ENCODE data around the gene MMP15.

Gene MMP15

DNA sequence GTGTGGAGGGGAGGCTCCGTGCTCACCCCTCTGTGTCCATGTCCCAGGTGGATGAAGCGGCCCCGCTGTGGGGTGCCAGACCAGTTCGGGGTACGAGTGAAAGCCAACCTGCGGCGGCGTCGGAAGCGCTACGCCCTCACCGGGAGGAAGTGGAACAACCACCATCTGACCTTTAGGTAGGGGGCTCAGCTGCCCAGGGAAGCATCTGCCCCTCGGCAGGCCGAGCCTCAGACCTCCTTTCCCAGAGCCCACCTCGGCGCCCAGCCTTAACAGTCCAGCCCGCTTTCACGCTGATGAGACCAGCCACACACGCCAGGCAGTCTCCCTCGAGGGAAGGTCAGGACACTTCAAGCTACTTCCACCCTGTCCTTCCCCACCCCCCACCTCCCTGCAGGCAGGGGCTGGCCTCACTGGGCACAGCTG, 12.7 kb downstream of the MMP15 start:
- TF ChIP-seq, protein P1, sequence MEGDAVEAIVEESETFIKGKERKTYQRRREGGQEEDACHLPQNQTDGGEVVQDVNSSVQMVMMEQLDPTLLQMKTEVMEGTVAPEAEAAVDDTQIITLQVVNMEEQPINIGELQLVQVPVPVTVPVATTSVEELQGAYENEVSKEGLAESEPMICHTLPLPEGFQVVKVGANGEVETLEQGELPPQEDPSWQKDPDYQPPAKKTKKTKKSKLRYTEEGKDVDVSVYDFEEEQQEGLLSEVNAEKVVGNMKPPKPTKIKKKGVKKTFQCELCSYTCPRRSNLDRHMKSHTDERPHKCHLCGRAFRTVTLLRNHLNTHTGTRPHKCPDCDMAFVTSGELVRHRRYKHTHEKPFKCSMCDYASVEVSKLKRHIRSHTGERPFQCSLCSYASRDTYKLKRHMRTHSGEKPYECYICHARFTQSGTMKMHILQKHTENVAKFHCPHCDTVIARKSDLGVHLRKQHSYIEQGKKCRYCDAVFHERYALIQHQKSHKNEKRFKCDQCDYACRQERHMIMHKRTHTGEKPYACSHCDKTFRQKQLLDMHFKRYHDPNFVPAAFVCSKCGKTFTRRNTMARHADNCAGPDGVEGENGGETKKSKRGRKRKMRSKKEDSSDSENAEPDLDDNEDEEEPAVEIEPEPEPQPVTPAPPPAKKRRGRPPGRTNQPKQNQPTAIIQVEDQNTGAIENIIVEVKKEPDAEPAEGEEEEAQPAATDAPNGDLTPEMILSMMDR (IDR thresholded peaks at IDR 0.05; ENCODE audit: insufficient read depth, missing control alignments): no peak
- FAIRE-seq (no peak), DNase-seq (ENCODE audit: insufficient read length, low spot score) (no peak)

DNA sequence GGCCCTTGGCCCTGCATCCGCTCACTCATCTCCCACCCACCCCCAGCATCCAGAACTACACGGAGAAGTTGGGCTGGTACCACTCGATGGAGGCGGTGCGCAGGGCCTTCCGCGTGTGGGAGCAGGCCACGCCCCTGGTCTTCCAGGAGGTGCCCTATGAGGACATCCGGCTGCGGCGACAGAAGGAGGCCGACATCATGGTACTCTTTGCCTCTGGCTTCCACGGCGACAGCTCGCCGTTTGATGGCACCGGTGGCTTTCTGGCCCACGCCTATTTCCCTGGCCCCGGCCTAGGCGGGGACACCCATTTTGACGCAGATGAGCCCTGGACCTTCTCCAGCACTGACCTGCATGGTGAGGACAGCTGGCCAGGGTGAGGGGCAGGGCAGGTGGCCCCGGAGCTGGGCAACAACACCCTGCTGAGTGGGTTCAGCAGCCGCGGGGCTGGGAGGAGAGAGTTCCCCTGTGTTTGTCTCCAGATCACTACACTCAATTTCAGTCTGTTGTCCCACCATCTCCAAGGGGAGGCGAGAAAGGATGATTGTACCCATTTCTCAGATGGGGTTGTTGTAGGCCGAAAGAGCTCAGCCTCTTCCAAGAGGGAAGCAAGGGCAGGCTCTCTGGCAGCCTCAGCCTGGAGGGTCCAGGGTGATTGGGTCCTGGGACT, 14.4 kb downstream of the MMP15 start:
- no peak for FAIRE-seq
- TF ChIP-seq, protein P1 (IDR thresholded peaks at IDR 0.05; ENCODE audit: insufficient read depth, missing control alignments): no peak
- DNase-seq (ENCODE audit: insufficient read length, low spot score): no peak

DNA sequence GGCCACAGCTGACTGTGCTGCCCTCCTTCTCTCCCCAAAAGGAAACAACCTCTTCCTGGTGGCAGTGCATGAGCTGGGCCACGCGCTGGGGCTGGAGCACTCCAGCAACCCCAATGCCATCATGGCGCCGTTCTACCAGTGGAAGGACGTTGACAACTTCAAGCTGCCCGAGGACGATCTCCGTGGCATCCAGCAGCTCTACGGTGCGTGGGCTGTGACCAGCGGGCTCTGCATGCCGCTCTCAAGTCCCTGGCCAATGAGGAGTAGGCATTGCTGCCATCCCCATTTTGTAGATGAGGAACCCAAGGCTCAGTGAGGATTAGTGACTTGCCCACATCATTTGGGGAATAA, 14.9 kb downstream of the MMP15 start:
- TF ChIP-seq, protein P1 (IDR thresholded peaks at IDR 0.05; ENCODE audit: insufficient read depth, missing control alignments): no peak
- FAIRE-seq (no peak), DNase-seq (ENCODE audit: insufficient read length, low spot score) (no peak)

DNA sequence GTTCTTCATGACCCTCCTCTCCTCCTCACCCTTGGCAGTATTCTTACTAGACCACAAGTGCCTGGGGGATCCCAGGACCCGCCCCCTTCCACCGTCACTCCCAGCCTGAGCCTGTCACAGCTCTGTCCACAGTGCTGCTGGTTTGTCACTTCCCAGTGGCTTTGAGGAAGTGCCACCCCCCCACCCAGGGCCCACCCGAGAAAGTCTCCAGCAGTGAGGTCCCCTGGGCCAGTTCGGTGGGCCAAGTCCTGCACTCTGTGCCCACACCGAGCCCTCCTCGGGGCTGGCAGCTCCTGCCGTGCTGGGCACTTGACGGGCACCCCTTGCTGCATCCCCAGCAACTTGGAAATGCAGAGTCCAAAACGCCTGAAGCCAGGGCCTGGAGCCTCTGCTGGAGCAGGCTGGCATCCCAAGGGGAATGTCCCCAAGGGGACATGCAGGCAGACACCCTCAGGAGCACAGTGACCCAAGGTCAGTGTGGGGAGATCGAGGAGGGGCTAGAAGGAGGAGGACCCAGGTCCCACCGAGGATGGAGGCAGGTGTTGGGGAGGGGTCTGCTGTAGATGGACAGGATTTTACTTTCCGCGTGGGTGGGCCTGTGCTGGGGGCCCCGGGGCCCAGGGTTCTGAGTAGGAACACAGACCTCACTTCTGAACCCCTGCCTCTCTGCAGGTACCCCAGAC, 15.5 kb downstream of the MMP15 start:
- TF ChIP-seq, protein P1 (IDR thresholded peaks at IDR 0.05; ENCODE audit: insufficient read depth, missing control alignments): no peak
- DNase-seq (ENCODE audit: insufficient read length, low spot score) (no peak), FAIRE-seq (no peak)

DNA sequence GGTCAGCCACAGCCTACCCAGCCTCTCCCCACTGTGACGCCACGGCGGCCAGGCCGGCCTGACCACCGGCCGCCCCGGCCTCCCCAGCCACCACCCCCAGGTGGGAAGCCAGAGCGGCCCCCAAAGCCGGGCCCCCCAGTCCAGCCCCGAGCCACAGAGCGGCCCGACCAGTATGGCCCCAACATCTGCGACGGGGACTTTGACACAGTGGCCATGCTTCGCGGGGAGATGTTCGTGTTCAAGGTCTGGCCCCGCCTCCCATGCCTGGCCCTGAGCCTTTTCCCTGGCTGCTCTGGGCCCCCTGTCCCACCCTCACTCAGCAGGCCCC, 16.0 kb downstream of the MMP15 start:
- FAIRE-seq (no peak), DNase-seq (ENCODE audit: insufficient read length, low spot score) (no peak)
- TF ChIP-seq, protein P1 (IDR thresholded peaks at IDR 0.05; ENCODE audit: insufficient read depth, missing control alignments): no peak

DNA sequence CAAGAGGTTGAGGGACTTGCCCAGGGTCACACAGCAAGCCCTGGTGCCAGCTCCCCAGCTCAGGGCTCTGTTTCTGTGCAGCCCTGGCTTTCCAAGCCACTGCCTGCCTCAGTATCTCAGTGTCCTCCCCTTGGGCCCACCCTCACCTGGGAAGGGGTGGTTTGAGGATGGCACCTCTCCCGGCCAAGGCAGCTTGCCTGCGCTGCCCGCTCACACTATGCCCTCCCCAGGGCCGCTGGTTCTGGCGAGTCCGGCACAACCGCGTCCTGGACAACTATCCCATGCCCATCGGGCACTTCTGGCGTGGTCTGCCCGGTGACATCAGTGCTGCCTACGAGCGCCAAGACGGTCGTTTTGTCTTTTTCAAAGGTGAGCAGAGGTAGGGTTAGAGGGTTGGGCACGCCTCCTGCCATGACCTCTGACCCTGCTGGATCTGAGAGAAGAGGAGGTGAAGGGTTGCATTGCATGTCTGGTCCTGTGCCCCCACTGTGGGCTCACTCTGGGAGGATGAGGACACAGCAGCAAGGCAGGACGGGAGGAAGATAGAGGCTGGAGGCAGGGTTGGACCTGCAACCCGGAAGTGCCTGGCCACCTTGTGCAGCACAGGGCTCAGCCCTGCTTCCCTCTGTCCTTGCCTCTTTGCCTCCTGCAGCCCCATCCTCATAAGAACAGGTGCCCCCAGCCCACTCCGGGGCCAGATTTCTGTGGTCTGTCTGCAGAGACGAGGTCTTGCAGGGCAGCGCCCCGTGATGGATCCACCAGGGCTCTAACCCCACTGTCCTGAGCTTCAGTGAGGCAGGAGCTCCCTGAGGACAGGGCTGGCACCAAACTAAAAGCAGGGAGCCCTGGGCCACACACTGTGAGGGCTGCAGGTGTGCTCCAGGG, 16.7 kb downstream of the MMP15 start:
- DNase-seq (ENCODE audit: insufficient read length, low spot score) (no peak), FAIRE-seq (no peak)
- TF ChIP-seq, protein P1 (IDR thresholded peaks at IDR 0.05; ENCODE audit: insufficient read depth, missing control alignments): no peak
